Measurements from ENCODE around the gene ASTN2. TPM values are rescaled to one million over a fixed set of nuclear protein-coding genes. Genes with fewer than 3 reads are reported as not detected.

Gene ASTN2
- total RNA-seq, 1 donor from 2014 or later = 15.9 TPM

GRCh38 chr9:116966199-116966598, 448.7 kb downstream of the ASTN2 start:
- Mint-ChIP-seq H3K9me3 (no peaks in the 10 kb centered on the region), H3K27ac (no peak overlapping the region), H3K36me3 (no peaks in the 10 kb centered on the region), H3K4me3 (no peak overlapping the region), H3K27me3 (peaks cover 31% of the 10 kb centered on the region), H3K4me1 (ENCODE audit: unreplicated experiment) (no peaks in the 10 kb centered on the region)
- no peak for DNase-seq (ENCODE audit: extremely low spot score, unreplicated experiment)
- TF ChIP-seq, protein P1, sequence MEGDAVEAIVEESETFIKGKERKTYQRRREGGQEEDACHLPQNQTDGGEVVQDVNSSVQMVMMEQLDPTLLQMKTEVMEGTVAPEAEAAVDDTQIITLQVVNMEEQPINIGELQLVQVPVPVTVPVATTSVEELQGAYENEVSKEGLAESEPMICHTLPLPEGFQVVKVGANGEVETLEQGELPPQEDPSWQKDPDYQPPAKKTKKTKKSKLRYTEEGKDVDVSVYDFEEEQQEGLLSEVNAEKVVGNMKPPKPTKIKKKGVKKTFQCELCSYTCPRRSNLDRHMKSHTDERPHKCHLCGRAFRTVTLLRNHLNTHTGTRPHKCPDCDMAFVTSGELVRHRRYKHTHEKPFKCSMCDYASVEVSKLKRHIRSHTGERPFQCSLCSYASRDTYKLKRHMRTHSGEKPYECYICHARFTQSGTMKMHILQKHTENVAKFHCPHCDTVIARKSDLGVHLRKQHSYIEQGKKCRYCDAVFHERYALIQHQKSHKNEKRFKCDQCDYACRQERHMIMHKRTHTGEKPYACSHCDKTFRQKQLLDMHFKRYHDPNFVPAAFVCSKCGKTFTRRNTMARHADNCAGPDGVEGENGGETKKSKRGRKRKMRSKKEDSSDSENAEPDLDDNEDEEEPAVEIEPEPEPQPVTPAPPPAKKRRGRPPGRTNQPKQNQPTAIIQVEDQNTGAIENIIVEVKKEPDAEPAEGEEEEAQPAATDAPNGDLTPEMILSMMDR (conservative IDR thresholded peaks at IDR 0.05) = no peak

- Mint-ChIP-seq H3K36me3 (no peaks in the 10 kb centered on the region), H3K27me3 (peaks cover 41% of the 10 kb centered on the region), H3K9me3 (no peaks in the 10 kb centered on the region), H3K4me1 (ENCODE audit: unreplicated experiment) (peaks cover 4% of the 10 kb centered on the region), H3K4me3 (no peak overlapping the region), H3K27ac (no peak overlapping the region)
- TF ChIP-seq, protein P1 (conservative IDR thresholded peaks at IDR 0.05) = no peak
- no peak for DNase-seq (ENCODE audit: extremely low spot score, unreplicated experiment)
Measured at GRCh38 chr9:116964258-116964657, 450.6 kb downstream of the ASTN2 start.

DNA sequence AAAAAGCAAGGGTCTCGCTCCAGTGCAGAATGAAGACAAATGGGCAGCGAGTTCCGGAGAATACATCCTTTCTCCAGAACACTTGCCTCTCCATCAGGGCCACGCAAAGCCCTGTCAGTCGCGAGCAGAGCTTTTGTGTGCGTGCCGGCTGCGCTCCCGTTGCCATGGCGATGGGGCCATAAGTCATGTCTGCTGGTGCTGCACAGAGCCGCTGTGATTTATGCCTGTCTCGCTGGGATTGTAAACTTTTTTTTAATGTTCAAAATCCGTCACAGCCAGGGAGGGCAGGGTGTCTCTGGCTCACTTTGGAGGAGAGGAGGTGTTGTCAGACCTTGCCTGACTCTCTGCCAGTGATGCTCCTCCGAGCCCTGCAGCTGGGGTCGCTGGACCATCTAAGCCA, 455.0 kb downstream of the ASTN2 start:
- H3K4me3 Mint-ChIP-seq = no peak overlapping the region
- peaks cover 69% of the 10 kb centered on the region for H3K27me3 Mint-ChIP-seq
- H3K4me1 Mint-ChIP-seq (ENCODE audit: unreplicated experiment) = peaks cover 11% of the 10 kb centered on the region
- no peak overlapping the region for H3K27ac Mint-ChIP-seq
- TF ChIP-seq, protein P1 (conservative IDR thresholded peaks at IDR 0.05) = no peak
- no peak for DNase-seq (ENCODE audit: extremely low spot score, unreplicated experiment)
- H3K9me3 Mint-ChIP-seq = no peaks in the 10 kb centered on the region
- H3K36me3 Mint-ChIP-seq = no peaks in the 10 kb centered on the region

DNA sequence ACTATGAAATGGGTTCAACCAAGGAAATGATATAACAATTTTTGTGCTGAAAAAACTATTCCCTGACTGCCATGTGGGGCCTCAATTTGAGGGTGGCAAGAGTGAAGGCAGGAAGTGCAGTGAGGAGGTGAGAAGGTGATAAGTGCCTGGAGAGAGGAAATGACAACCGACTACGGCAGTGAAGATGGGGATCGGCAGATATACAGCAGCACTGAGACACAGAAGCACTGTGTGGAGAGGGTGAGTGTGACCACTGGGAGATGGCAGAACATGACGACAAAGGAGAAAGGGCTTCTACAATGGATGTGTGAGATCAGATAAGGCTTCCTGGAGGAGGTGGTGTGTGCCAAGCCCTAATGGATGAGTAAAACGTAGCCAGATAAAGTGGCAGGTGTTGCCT, 456.0 kb downstream of the ASTN2 start:
- H3K4me1 Mint-ChIP-seq (ENCODE audit: unreplicated experiment) = peaks cover 11% of the 10 kb centered on the region
- TF ChIP-seq, protein P1 (conservative IDR thresholded peaks at IDR 0.05) = no peak
- peaks cover 71% of the 10 kb centered on the region for H3K27me3 Mint-ChIP-seq
- no peak overlapping the region for H3K4me3 Mint-ChIP-seq
- H3K27ac Mint-ChIP-seq = no peak overlapping the region
- no peaks in the 10 kb centered on the region for H3K36me3 Mint-ChIP-seq
- H3K9me3 Mint-ChIP-seq = no peaks in the 10 kb centered on the region
- no peak for DNase-seq (ENCODE audit: extremely low spot score, unreplicated experiment)

- DNase-seq (ENCODE audit: extremely low spot score, unreplicated experiment) = no peak
- Mint-ChIP-seq H3K9me3 (no peaks in the 10 kb centered on the region), H3K27ac (no peak overlapping the region), H3K4me3 (no peak overlapping the region), H3K36me3 (no peaks in the 10 kb centered on the region), H3K4me1 (ENCODE audit: unreplicated experiment) (peaks cover 11% of the 10 kb centered on the region), H3K27me3 (peaks cover 51% of the 10 kb centered on the region)
- TF ChIP-seq, protein P1 (conservative IDR thresholded peaks at IDR 0.05) = no peak
Measured at GRCh38 chr9:116954731-116955130, 460.1 kb downstream of the ASTN2 start.

- no peaks in the 10 kb centered on the region for H3K9me3 Mint-ChIP-seq
- peaks cover 44% of the 10 kb centered on the region for H3K27me3 Mint-ChIP-seq
- no peaks in the 10 kb centered on the region for H3K4me1 Mint-ChIP-seq (ENCODE audit: unreplicated experiment)
- no peak overlapping the region for H3K4me3 Mint-ChIP-seq
- DNase-seq (ENCODE audit: extremely low spot score, unreplicated experiment) = no peak
- H3K27ac Mint-ChIP-seq = no peak overlapping the region
- TF ChIP-seq, protein P1 (conservative IDR thresholded peaks at IDR 0.05) = no peak
- H3K36me3 Mint-ChIP-seq = no peaks in the 10 kb centered on the region
Measured at GRCh38 chr9:116953271-116953670, 461.6 kb downstream of the ASTN2 start.
